Measurements from ENCODE around the gene C1orf226. TPM values are rescaled to one million over a fixed set of nuclear protein-coding genes. Genes with fewer than 3 reads are reported as not detected.

Gene C1orf226
- total and polyA plus RNA-seq, 9 of the 15 experiments (the other 6 are each of a cell fraction or from before 2014, with no cell fraction given) = 0.10 to 1.4 (median 0.47) TPM

- no peak for TF ChIP-seq CLOCK (CRISPR knock-in tag; IDR thresholded peaks at IDR 0.05; ENCODE audit: borderline replicate concordance)
- peak; percentile 86 for TF ChIP-seq SMAD4 (CRISPR knock-in tag; conservative IDR thresholded peaks at IDR 0.05)
- TF ChIP-seq ILF3 (IDR thresholded peaks at IDR 0.05; ENCODE audit: borderline replicate concordance) = 0 out of 2 replicates have a peak, but pooled peaks have one; percentile 26
- no peak for TF ChIP-seq ZNF217 (CRISPR knock-in tag; IDR thresholded peaks at IDR 0.05)
- TF ChIP-seq TGIF2 (CRISPR knock-in tag; IDR thresholded peaks at IDR 0.05) = no peak
- no peak for TF ChIP-seq IFI16 (CRISPR knock-in tag; IDR thresholded peaks at IDR 0.05)
- no peak for TF ChIP-seq MAFK (IDR thresholded peaks at IDR 0.05; ENCODE audit: low read length)
- TF ChIP-seq SREBF2 (CRISPR knock-in tag; IDR thresholded peaks at IDR 0.05) = no peak
- no peak for TF ChIP-seq ZNF23 (CRISPR knock-in tag; IDR thresholded peaks at IDR 0.05)
- no peak for TF ChIP-seq ZFP91 (CRISPR knock-in tag; IDR thresholded peaks at IDR 0.05)
- no peak for TF ChIP-seq U2AF1 (optimal IDR thresholded peaks at IDR 0.05; ENCODE audit: low read depth, low read length)
- no peak for TF ChIP-seq STAT5B (CRISPR knock-in tag; IDR thresholded peaks at IDR 0.05)
- TF ChIP-seq ZBED1 (IDR thresholded peaks at IDR 0.05) = peak; percentile 91
- TF ChIP-seq TEAD1 (CRISPR knock-in tag; IDR thresholded peaks at IDR 0.05) = peak in 1 of 2 experiments; percentile 84; a peak in 3 of 4 replicates
- TF ChIP-seq ATF1 (CRISPR knock-in tag; IDR thresholded peaks at IDR 0.05) = no peak
- peak; percentile 53 for TF ChIP-seq ATF1 (tag; IDR thresholded peaks at IDR 0.05)
- TF ChIP-seq YY1 (IDR thresholded peaks at IDR 0.05; ENCODE audit: borderline replicate concordance in 1 of 3, control insufficient read depth in 1 of 3, extremely low read depth in 1 of 3, insufficient read depth in 3 of 3, insufficient read length in 1 of 3, insufficient replicate concordance in 2 of 3, low read depth in 1 of 3, low read length in 2 of 3) = no peak
- TF ChIP-seq SAFB2 (IDR thresholded peaks at IDR 0.05; ENCODE audit: borderline replicate concordance, low read depth, low read length, severe bottlenecking) = no peak
- peak; percentile 83; the same call in 1 of the 2 replicates for TF ChIP-seq ZBTB9 (CRISPR knock-in tag; IDR thresholded peaks at IDR 0.05)
- peak; percentile 44; the same call in 1 of the 2 replicates for TF ChIP-seq ZNF511 (CRISPR knock-in tag; IDR thresholded peaks at IDR 0.05)
- TF ChIP-seq RHOXF2B (CRISPR knock-in tag; conservative IDR thresholded peaks at IDR 0.05) = no peak
These were observed 9.1 kb upstream of the C1orf226 start (continued) for GRCh38 chr1:162372159-162373071.
